GM23248 (cell line): ENCODE results near the gene IRF1. TPM values are rescaled to one million over a fixed set of nuclear protein-coding genes. Genes with fewer than 3 reads are reported as not detected.
A peak's percentile ranks its signal among the peaks of the same experiment; 100 is the strongest.

ENCODE experiments used
- DNase-seq: peaks from one replicate; pipeline ENCODE4 v3.0.0-alpha.2; 2015
- H2AFZ ChIP-seq: fragments of 200-600 bp; sonication (generic); 2 replicates; pipeline ENCODE4 v1.6.1; 2016; ENCODE audit warnings: antibody characterized with exemption
- H3F3A ChIP-seq: fragments of 200-600 bp; sonication (generic); 2 replicates; pipeline ENCODE4 v1.6.1; 2016; ENCODE audit warnings: mild to moderate bottlenecking, antibody characterized with exemption, mixed run types; ENCODE audit not compliant: insufficient read depth
- H3K27ac ChIP-seq: fragments of 200-600 bp; sonication (generic); 2 replicates; pipeline ENCODE4 v1.5.1; 2016; ENCODE audit warnings: mild to moderate bottlenecking
- H3K27me3 ChIP-seq: fragments of 200-600 bp; sonication (generic); replicated peaks from 2 replicates; pipeline ENCODE4 v1.6.1; 2016; ENCODE audit warnings: mild to moderate bottlenecking; ENCODE audit not compliant: insufficient read depth
- H3K36me3 ChIP-seq: fragments of 200-600 bp; sonication (generic); 2 replicates; pipeline ENCODE4 v1.6.1; 2016; ENCODE audit warnings: low read depth, mild to moderate bottlenecking
- H3K4me1 ChIP-seq: fragments of 200-600 bp; sonication (generic); 2 replicates; pipeline ENCODE4 v1.6.1; 2016; ENCODE audit warnings: mild to moderate bottlenecking; ENCODE audit not compliant: insufficient read depth
- H3K4me2 ChIP-seq: fragments of 200-600 bp; sonication (generic); one replicate; pipeline ENCODE4 v1.6.1; 2016; ENCODE audit warnings: mild to moderate bottlenecking; ENCODE audit not compliant: unreplicated experiment
- H3K4me3 ChIP-seq: fragments of 200-600 bp; sonication (generic); 2 replicates; pipeline ENCODE4 v1.5.1; 2016; ENCODE audit warnings: mild to moderate bottlenecking
- H3K79me2 ChIP-seq: fragments of 200-600 bp; sonication (generic); 2 replicates; pipeline ENCODE4 v1.6.1; 2016; ENCODE audit warnings: mild to moderate bottlenecking; ENCODE audit not compliant: insufficient read depth
- H3K9ac ChIP-seq: fragments of 200-600 bp; sonication (generic); 2 replicates; pipeline ENCODE4 v1.6.1; 2016; ENCODE audit warnings: mild to moderate bottlenecking
- H3K9me2 ChIP-seq: fragments of 200-600 bp; sonication (generic); 2 replicates; pipeline ENCODE4 v1.6.1; 2016; ENCODE audit warnings: mixed run types, mild to moderate bottlenecking, moderate library complexity; ENCODE audit not compliant: insufficient read depth
- H3K9me3 ChIP-seq: fragments of 200-600 bp; sonication (generic); one replicate; pipeline ENCODE4 v1.6.1; 2017; ENCODE audit warnings: low read depth
- H4K20me1 ChIP-seq: fragments of 200-600 bp; sonication (generic); 2 replicates; pipeline ENCODE4 v1.6.0; 2016; ENCODE audit not compliant: insufficient read depth
- EZH2 ChIP-seq: fragments of 200-600 bp; sonication (generic); IDR thresholded peaks from 2 replicates; pipeline ENCODE4 v1.6.1; 2018; ENCODE audit warnings: antibody characterized with exemption, mild to moderate bottlenecking; ENCODE audit not compliant: insufficient read depth, poor library complexity, severe bottlenecking
- EZH2phosphoT487 ChIP-seq: fragments of 200-600 bp; sonication (generic); IDR thresholded peaks from 2 replicates; pipeline ENCODE4 v1.6.1; 2018; ENCODE audit warnings: antibody characterized with exemption, moderate library complexity, mild to moderate bottlenecking, low read depth; ENCODE audit not compliant: insufficient read depth
- WGBS, 2 experiments: methylation state at CpG; one replicate each; pipeline ENCODE4 v1.1.6; 2015 to 2017; ENCODE audit warnings: low lambda C conversion rate in 2 of 2, low coverage in 1 of 2; ENCODE audit errors: missing lambda C conversion rate in 2 of 2; 5-methylcytosine and 5-hydroxymethylcytosine counted together
- in situ Hi-C: fragments of 300-500 bp; cut with MboI; formaldehyde crosslinking; loops from 2 replicates; pipeline ENCODE4 v1.15.0; 2020
- polyA plus RNA-seq: library from polyadenylated mRNA; unstranded; fragments of >200 nt; fragmentation: Nextera tagmentation; extraction: Ambion mirVana; gene quantifications from 2 replicates; pipeline ENCODE4 v1.2.1, GENCODE V29; 2016
- total RNA-seq: library from RNA; depleted of rRNA; stranded (reverse); fragments of >200 nt; shearing (Covaris generic); gene quantifications from 2 replicates; pipeline ENCODE4 v1.2.3, GENCODE V29; 2014

The IRF1 gene
- total and polyA plus RNA-seq, 2 experiments from 2014 or later: 6.2 to 22.2 TPM

- in situ Hi-C loops: no loop called here
- TF ChIP-seq EZH2phosphoT487 (no peak), EZH2 (no peak)
- H3K36me3 ChIP-seq: no peaks in the 10 kb centered on the region
- DNase-seq: no peak
- H3K27me3 ChIP-seq: peaks cover 12% of the 10 kb centered on the region
- no peaks in the 10 kb centered on the region for H3K79me2 ChIP-seq
- no peak overlapping the region for H3K27ac ChIP-seq
- WGBS, 2 experiments: 62 to 65% methylated on average over 5 to 6 of the region's 6 CpGs
- no peaks in the 10 kb centered on the region for H4K20me1 ChIP-seq
- no peak overlapping the region for H2AFZ ChIP-seq
- no peak overlapping the region for H3K9ac ChIP-seq
- no peaks in the 10 kb centered on the region for H3K4me1 ChIP-seq
- H3F3A ChIP-seq: no peaks in the 10 kb centered on the region
- no peaks in the 10 kb centered on the region for H3K9me3 ChIP-seq
- H3K4me2 ChIP-seq: no peak overlapping the region
- H3K4me3 ChIP-seq: no peak overlapping the region
- no peaks in the 10 kb centered on the region for H3K9me2 ChIP-seq
Measured at GRCh38 chr5:132528866-132529634, 38.5 kb upstream of the IRF1 start.

DNA sequence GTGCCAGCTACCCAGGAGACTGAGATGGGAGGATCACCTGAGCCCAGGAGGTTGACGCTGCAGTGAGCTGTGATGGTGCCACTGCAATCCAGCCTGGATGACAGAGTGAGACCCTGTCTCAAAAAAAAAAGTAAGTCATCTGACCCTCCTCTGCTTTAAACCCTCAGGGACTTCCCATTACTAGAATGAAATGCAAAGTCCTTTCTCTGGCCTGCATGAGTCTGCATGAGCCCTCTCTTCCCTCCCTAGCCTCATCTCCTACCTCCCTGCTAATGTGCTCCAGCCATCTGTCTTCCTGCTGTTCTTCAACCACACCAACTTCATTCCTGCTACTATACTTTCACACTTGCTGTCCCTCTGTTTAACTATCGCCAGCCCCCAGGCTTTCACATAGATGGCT is 37.4 kb upstream of the IRF1 start:
- Histone ChIP-seq H3K27ac (no peak overlapping the region), H2AFZ (no peak overlapping the region), H3K9me3 (no peaks in the 10 kb centered on the region), H3K4me3 (no peak overlapping the region), H3K79me2 (no peaks in the 10 kb centered on the region), H3K9me2 (no peaks in the 10 kb centered on the region), H3K4me2 (no peak overlapping the region), H3K27me3 (peaks cover 6% of the 10 kb centered on the region; the same call in 1 of the 2 replicates), H3K9ac (no peak overlapping the region), H3F3A (no peaks in the 10 kb centered on the region), H3K4me1 (no peaks in the 10 kb centered on the region), H3K36me3 (no peaks in the 10 kb centered on the region), H4K20me1 (no peaks in the 10 kb centered on the region)
- TF ChIP-seq EZH2phosphoT487: no peak
- no peak for TF ChIP-seq EZH2
- no peak for DNase-seq
- in situ Hi-C loops: no loop called here
- WGBS, 2 experiments: 70 to 77% methylated on average over 2 of the region's 2 CpGs

- TF ChIP-seq EZH2phosphoT487: no peak
- no peak for TF ChIP-seq EZH2
- H3F3A ChIP-seq: no peaks in the 10 kb centered on the region
- no peaks in the 10 kb centered on the region for H3K4me1 ChIP-seq
- in situ Hi-C loops: no loop called here
- no peak overlapping the region for H2AFZ ChIP-seq
- H4K20me1 ChIP-seq: no peaks in the 10 kb centered on the region
- 0 out of 2 replicates have a peak, but pooled peaks cover 6% of the 10 kb centered on the region for H3K27me3 ChIP-seq
- WGBS, 2 experiments: 58 to 62% methylated on average over 8 of the region's 8 CpGs
- H3K4me3 ChIP-seq: peak overlapping the region; percentile 51; the same call in 1 of the 2 replicates
- peak; percentile 59 for DNase-seq
- no peak overlapping the region for H3K9ac ChIP-seq
- no peaks in the 10 kb centered on the region for H3K9me3 ChIP-seq
- H3K36me3 ChIP-seq: no peaks in the 10 kb centered on the region
- no peak overlapping the region for H3K4me2 ChIP-seq
- no peaks in the 10 kb centered on the region for H3K79me2 ChIP-seq
- H3K27ac ChIP-seq: no peak overlapping the region
- no peaks in the 10 kb centered on the region for H3K9me2 ChIP-seq
Measured at GRCh38 chr5:132526974-132527564, 36.5 kb upstream of the IRF1 start.

DNA sequence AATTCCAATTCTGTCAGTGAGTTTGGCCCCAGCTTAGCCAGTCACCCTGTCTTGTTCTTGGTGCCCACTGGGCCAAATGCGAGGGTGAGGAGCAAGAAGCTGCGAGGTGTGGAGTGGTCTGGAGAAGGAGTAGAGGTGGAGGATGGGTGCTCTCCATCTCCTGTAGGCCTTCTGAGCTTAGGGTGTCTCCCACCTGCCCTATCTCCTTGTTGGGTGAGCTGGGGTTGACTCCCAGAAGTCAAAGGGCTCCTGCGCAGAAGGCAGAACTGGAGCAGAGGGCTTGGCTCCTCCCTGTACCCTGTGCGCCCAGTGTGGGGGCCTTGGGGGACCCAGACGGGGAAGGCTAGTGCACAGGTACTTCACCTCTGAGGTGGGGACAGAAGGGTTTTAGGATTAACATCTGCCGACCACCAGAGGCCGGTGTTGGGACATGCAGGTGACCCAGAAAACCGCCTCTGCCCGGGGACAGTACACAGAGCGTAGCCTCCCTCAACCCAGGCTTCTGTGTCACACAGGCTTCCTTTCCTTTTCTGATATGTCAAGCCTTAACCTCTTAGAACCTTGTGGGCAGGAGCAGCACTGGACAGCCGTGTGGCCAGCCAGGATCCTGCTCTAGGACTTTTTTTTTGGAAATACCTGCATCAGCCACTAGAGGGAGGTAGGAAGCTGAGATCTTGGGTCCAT is 35.9 kb upstream of the IRF1 start:
- TF ChIP-seq EZH2: no peak
- no peak for TF ChIP-seq EZH2phosphoT487
- H3K9me3 ChIP-seq: no peaks in the 10 kb centered on the region
- DNase-seq: peak; percentile 66
- H3K9me2 ChIP-seq: no peaks in the 10 kb centered on the region
- peak overlapping the region; percentile 51 for H3K4me3 ChIP-seq
- 0 out of 2 replicates have a peak overlapping the region, but pooled peaks have one; percentile 50 for H2AFZ ChIP-seq
- no peak overlapping the region for H3K9ac ChIP-seq
- H3K27me3 ChIP-seq: no peaks in the 10 kb centered on the region
- H3K79me2 ChIP-seq: no peaks in the 10 kb centered on the region
- H3K27ac ChIP-seq: no peak overlapping the region
- no peaks in the 10 kb centered on the region for H3K4me1 ChIP-seq
- H3F3A ChIP-seq: no peaks in the 10 kb centered on the region
- WGBS, 2 experiments: 39 to 46% methylated on average over 11 of the region's 11 CpGs
- in situ Hi-C loops: no loop called here
- peak overlapping the region; percentile 59 for H3K4me2 ChIP-seq
- H4K20me1 ChIP-seq: no peaks in the 10 kb centered on the region
- H3K36me3 ChIP-seq: no peaks in the 10 kb centered on the region
